PC-9 (cell line): ENCODE data around the gene ACOXL.

Source experiments
- EZH2 ChIP-seq: fragments of 200-600 bp; sonication (generic); IDR thresholded peaks from 2 replicates; pipeline ENCODE4 v1.8.0; 2017; ENCODE audit warnings: antibody characterized with exemption, low read depth
- TF ChIP-seq, protein P1 (sequence below): fragments of 200-600 bp; sonication (generic); conservative IDR thresholded peaks from 2 replicates; pipeline ENCODE4 v1.6.1; 2017; ENCODE audit warnings: mixed run types, antibody characterized with exemption, mild to moderate bottlenecking, moderate library complexity

DNA sequence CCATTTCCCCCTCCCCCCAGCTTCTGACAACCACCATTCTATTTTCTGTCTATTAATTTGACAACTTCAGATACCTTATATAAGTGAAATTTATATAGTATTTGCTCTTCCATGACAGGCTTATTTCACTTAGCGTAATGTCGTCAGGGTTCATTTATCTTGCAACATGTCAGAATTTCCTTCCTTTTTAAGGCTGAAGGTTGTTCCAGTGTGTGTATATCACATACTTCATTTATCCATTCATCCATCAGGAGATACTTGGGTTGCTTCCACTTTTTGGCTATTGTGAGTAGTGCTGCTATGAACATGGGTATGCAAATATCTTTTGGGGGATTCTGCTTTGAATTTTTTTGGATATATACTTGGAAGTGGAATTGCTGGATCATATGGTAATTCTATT, 395.7 kb downstream of the ACOXL start:
- TF ChIP-seq EZH2, result no peak
- TF ChIP-seq, protein P1, sequence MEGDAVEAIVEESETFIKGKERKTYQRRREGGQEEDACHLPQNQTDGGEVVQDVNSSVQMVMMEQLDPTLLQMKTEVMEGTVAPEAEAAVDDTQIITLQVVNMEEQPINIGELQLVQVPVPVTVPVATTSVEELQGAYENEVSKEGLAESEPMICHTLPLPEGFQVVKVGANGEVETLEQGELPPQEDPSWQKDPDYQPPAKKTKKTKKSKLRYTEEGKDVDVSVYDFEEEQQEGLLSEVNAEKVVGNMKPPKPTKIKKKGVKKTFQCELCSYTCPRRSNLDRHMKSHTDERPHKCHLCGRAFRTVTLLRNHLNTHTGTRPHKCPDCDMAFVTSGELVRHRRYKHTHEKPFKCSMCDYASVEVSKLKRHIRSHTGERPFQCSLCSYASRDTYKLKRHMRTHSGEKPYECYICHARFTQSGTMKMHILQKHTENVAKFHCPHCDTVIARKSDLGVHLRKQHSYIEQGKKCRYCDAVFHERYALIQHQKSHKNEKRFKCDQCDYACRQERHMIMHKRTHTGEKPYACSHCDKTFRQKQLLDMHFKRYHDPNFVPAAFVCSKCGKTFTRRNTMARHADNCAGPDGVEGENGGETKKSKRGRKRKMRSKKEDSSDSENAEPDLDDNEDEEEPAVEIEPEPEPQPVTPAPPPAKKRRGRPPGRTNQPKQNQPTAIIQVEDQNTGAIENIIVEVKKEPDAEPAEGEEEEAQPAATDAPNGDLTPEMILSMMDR, result no peak
